Measurements from ENCODE around the gene KCNK5. TPM values are rescaled to one million over a fixed set of nuclear protein-coding genes. Genes with fewer than 3 reads are reported as not detected.

The KCNK5 gene
- total and polyA plus RNA-seq, 2 of the 8 experiments (the other 6 are each of a cell fraction or from before 2014, with no cell fraction given), result 20.9 to 44.3 TPM

DNA sequence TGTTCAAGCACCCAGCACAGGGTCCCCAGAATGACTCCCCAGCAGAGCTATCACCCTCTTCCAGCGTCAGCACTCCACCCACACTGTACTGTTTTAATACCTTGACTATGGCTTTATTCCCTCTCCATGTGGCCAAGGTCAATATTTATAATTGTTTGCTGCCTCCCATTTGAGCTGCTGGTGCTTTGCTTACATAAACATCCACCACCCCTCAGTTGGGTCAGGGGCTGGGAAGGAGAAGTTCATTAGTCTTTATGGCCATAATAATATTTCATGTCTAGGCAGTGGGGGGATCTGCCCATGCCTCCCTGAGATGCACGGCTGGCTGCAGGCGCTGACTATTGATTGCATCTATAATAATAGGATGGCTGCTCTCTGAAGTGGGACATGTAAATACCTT is 72.5 kb downstream of the KCNK5 start:
- H3K23me2 ChIP-seq (ENCODE audit: low read depth, low read length), result no peaks in the 10 kb centered on the region
- no peaks in the 10 kb centered on the region for H3K4me1 ChIP-seq (replicated peaks in 1 of 4; ENCODE audit: control insufficient read depth in 3 of 4, insufficient read depth in 4 of 4, low read length in 3 of 4)
- H2BK20ac ChIP-seq (ENCODE audit: low read length), result no peak overlapping the region
- no peak overlapping the region for H3K56ac ChIP-seq (replicated peaks; ENCODE audit: insufficient read length, low read depth, low read length)
- FAIRE-seq (no peak), DNase-seq (ENCODE audit: low read depth in 1 of 2, low spot score in 2 of 2) (no peak)
- no peak overlapping the region for H2BK15ac ChIP-seq (ENCODE audit: low read length)
- H4K8ac ChIP-seq (ENCODE audit: extremely low read depth, insufficient read depth, low read length), result no peak overlapping the region
- H2AK5ac ChIP-seq (ENCODE audit: low read depth, low read length), result no peak overlapping the region
- no peak overlapping the region for H4K5ac ChIP-seq (ENCODE audit: insufficient read length, low read depth, low read length)
- H3K4ac ChIP-seq (replicated peaks; ENCODE audit: insufficient read length, low read depth, low read length), result no peak overlapping the region
- no peak overlapping the region for H2AFZ ChIP-seq (ENCODE audit: low read length)
- H2BK5ac ChIP-seq (ENCODE audit: low read depth, low read length), result no peak overlapping the region
- no peak overlapping the region for H3K18ac ChIP-seq (ENCODE audit: extremely low read depth, low read length)
- no peak overlapping the region for H3K9ac ChIP-seq (replicated peaks in 1 of 4; ENCODE audit: extremely low read depth in 1 of 4, low read depth in 3 of 4, low read length in 3 of 4)
- no peak overlapping the region for H3K4me2 ChIP-seq (ENCODE audit: insufficient read depth in 1 of 2, low read depth in 2 of 2, low read length in 2 of 2)
- CTCF ChIA-PET (ENCODE audit: partially characterized antibody), result interaction anchor here (0.7 to 7.2 kb wide), 11 partner anchors 8 to 295 kb away, joined by 3 to 145 read pairs (median 3); no protein-coding TSS in a partner anchor
- H2BK120ac ChIP-seq (replicated peaks; ENCODE audit: low read depth, low read length), result no peak overlapping the region
- no peak overlapping the region for H3K27ac ChIP-seq (ENCODE audit: low read depth, low read length)
- WGBS, 2 experiments (ENCODE audit: extremely low coverage in 1 of 2, insufficient coverage in 1 of 2, insufficient read length in 1 of 2, insufficient replicate concordance in 2 of 2, low coverage in 1 of 2, low lambda C conversion rate in 2 of 2, missing lambda C conversion rate in 1 of 2), result 88% methylated on average over 3 of the region's 3 CpGs; no CpG with 5 or more reads in 1 of the 2 experiments
- no peaks in the 10 kb centered on the region for H3K79me1 ChIP-seq (ENCODE audit: low read depth, low read length)
- no peaks in the 10 kb centered on the region for H3K79me2 ChIP-seq (ENCODE audit: control insufficient read depth in 1 of 2, insufficient read depth in 2 of 2, low read length in 2 of 2)
- H3K23ac ChIP-seq (ENCODE audit: insufficient read length), result no peak overlapping the region
- no peak overlapping the region for H3K14ac ChIP-seq (ENCODE audit: insufficient read length)
- H3K9me3 ChIP-seq (ENCODE audit: insufficient read depth in 2 of 2, low read depth in 1 of 2, low read length in 1 of 2), result peaks cover 0 to 5% of the 10 kb centered on the region in 2 experiments; a peak in 1 of 4 replicates
- H4K20me1 ChIP-seq (replicated peaks in 1 of 2; ENCODE audit: control insufficient read depth in 1 of 2, insufficient read depth in 2 of 2, low read length in 2 of 2), result peaks cover 0 to 3% of the 10 kb centered on the region in 2 experiments
- H2BK12ac ChIP-seq (ENCODE audit: low read depth, low read length), result no peak overlapping the region
- H4K91ac ChIP-seq (replicated peaks; ENCODE audit: insufficient read length, low read length), result no peak overlapping the region
- no peaks in the 10 kb centered on the region for H3K36me3 ChIP-seq (ENCODE audit: control insufficient read depth in 2 of 4, insufficient read depth in 4 of 4, low read length in 3 of 4)
- H3K27me3 ChIP-seq (replicated peaks in 1 of 4; ENCODE audit: control insufficient read depth in 3 of 4, extremely low read depth in 1 of 4, insufficient read depth in 3 of 4, low read length in 3 of 4), result no peaks in the 10 kb centered on the region
- no peak overlapping the region for H3K4me3 ChIP-seq (ENCODE audit: extremely low read depth in 1 of 4, insufficient read depth in 2 of 4, low read depth in 3 of 4, low read length in 4 of 4)
- POLR2A ChIA-PET (ENCODE audit: partially characterized antibody), result no interaction called here
- TF ChIP-seq RAD21 (IDR thresholded peaks at IDR 0.05 in 1 of 2, conservative IDR thresholded peaks at IDR 0.05 in 1 of 2; ENCODE audit: low read depth in 2 of 2, low read length in 2 of 2), result no peak
- TF ChIP-seq KDM4A (IDR thresholded peaks at IDR 0.05; ENCODE audit: low read depth, low read length, severe bottlenecking), result no peak
- no peak for TF ChIP-seq KDM1A (IDR thresholded peaks at IDR 0.05; ENCODE audit: borderline replicate concordance, low read length)
- no peak for TF ChIP-seq RXRA (IDR thresholded peaks at IDR 0.05; ENCODE audit: insufficient read depth, low read depth, low read length)
- no peak for TF ChIP-seq EGR1 (IDR thresholded peaks at IDR 0.05; ENCODE audit: borderline replicate concordance, low read depth, low read length)
- TF ChIP-seq, protein P1, sequence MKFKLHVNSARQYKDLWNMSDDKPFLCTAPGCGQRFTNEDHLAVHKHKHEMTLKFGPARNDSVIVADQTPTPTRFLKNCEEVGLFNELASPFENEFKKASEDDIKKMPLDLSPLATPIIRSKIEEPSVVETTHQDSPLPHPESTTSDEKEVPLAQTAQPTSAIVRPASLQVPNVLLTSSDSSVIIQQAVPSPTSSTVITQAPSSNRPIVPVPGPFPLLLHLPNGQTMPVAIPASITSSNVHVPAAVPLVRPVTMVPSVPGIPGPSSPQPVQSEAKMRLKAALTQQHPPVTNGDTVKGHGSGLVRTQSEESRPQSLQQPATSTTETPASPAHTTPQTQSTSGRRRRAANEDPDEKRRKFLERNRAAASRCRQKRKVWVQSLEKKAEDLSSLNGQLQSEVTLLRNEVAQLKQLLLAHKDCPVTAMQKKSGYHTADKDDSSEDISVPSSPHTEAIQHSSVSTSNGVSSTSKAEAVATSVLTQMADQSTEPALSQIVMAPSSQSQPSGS (IDR thresholded peaks at IDR 0.05; ENCODE audit: low read length), result no peak
